SK-N-SH (cell line): ENCODE measurements around the gene ZBED3. TPM values are rescaled to one million over a fixed set of nuclear protein-coding genes. Genes with fewer than 3 reads are reported as not detected.

Source experiments
- CTCF ChIA-PET: fragments of 300-600, 350-600 bp; formaldehyde crosslinking; extraction: SDS; loops from one replicate; lab custom pipeline; 2021; lab: Yijun Ruan, JAX
- POLR2A ChIA-PET: fragments of 350-600 bp; sonication (Branson Sonifier 250); formaldehyde crosslinking; extraction: SDS; loops from one replicate; lab custom pipeline; 2020; ENCODE audit warnings: antibody characterized with exemption, inconsistent platforms; lab: Yijun Ruan, JAX
- DNase-seq: peaks from one replicate; pipeline ENCODE4 v3.0.0; 2012
- H2AFZ ChIP-seq: fragments of 200-600 bp; sonication (generic); 2 replicates; pipeline ENCODE4 v1.8.1; 2016; ENCODE audit warnings: antibody characterized with exemption, mild to moderate bottlenecking, low read depth
- H3F3A ChIP-seq: fragments of 200-600 bp; sonication (generic); replicated peaks from 2 replicates; pipeline ENCODE3; 2016; ENCODE audit warnings: antibody characterized with exemption, mild to moderate bottlenecking; ENCODE audit not compliant: insufficient read depth
- H3K27ac ChIP-seq, 2 experiments: fragments of 200-500 bp in 1 of 2; fragments of 200-600 bp in 1 of 2; sonication (Bioruptor generic) in 1 of 2; sonication (generic), shearing (Covaris generic) in 1 of 2; 2 replicates each; pipeline versions ENCODE4 v1.5.1 to v1.6.1; 2014 to 2016; ENCODE audit warnings: low read depth in 2 of 2, inconsistent platforms in 1 of 2, low read length in 1 of 2, mild to moderate bottlenecking in 1 of 2, mixed read lengths in 1 of 2
- H3K27me3 ChIP-seq: fragments of 200-600 bp; sonication (generic), shearing (Covaris generic); 2 replicates; pipeline ENCODE4 v1.6.1; 2016; ENCODE audit warnings: mixed run types; ENCODE audit not compliant: insufficient read depth
- H3K36me3 ChIP-seq, 2 experiments: fragments of 200-500 bp in 1 of 2; fragments of 200-600 bp in 1 of 2; sonication (Bioruptor generic) in 1 of 2; sonication (generic) in 1 of 2; replicated peaks in 1 of 2; 2 replicates each; pipeline versions ENCODE3 to v1.5.1; 2014 to 2016; ENCODE audit warnings: low read length in 1 of 2, mild to moderate bottlenecking in 1 of 2; ENCODE audit not compliant: insufficient read depth in 2 of 2, control insufficient read depth in 1 of 2
- H3K4me1 ChIP-seq, 2 experiments: fragments of 200-500 bp in 1 of 2; fragments of 200-600 bp in 1 of 2; sonication (Bioruptor generic) in 1 of 2; sonication (generic), shearing (Covaris generic) in 1 of 2; 2 replicates each; pipeline versions ENCODE4 v1.5.1 to v1.6.1; 2014 to 2016; ENCODE audit warnings: low read depth in 1 of 2, low read length in 1 of 2, mixed run types in 1 of 2; ENCODE audit not compliant: insufficient read depth in 2 of 2, control insufficient read depth in 1 of 2
- H3K4me2 ChIP-seq: fragments of 200-600 bp; sonication (generic), shearing (Covaris generic); 2 replicates; pipeline ENCODE4 v1.6.1; 2017; ENCODE audit warnings: mixed run types
- H3K4me3 ChIP-seq, 2 experiments: fragments of 200-500 bp in 1 of 2; fragments of 200-600 bp in 1 of 2; sonication (Bioruptor generic) in 1 of 2; sonication (generic), shearing (Covaris generic) in 1 of 2; 2 replicates each; pipeline versions ENCODE4 v1.5.1 to v1.8.1; 2014 to 2016; ENCODE audit warnings: low read depth in 2 of 2, inconsistent platforms in 1 of 2, low read length in 1 of 2, mild to moderate bottlenecking in 1 of 2, mixed read lengths in 1 of 2, moderate library complexity in 1 of 2
- H3K79me2 ChIP-seq: fragments of 200-600 bp; sonication (generic); 2 replicates; pipeline ENCODE4 v1.8.1; 2017; ENCODE audit warnings: mild to moderate bottlenecking; ENCODE audit not compliant: insufficient read depth
- H3K9ac ChIP-seq: fragments of 200-600 bp; sonication (generic); 2 replicates; pipeline ENCODE4 v1.6.1; 2017; ENCODE audit warnings: mixed run types
- H3K9me2 ChIP-seq: fragments of 200-600 bp; sonication (generic); 2 replicates; pipeline ENCODE4 v1.6.1; 2017; ENCODE audit warnings: mixed run types
- H3K9me3 ChIP-seq: fragments of 200-600 bp; sonication (generic); 2 replicates; pipeline ENCODE4 v1.6.1; 2017; ENCODE audit warnings: mixed run types, mild to moderate bottlenecking, moderate library complexity
- H4K20me1 ChIP-seq: fragments of 200-600 bp; sonication (generic); 2 replicates; pipeline ENCODE4 v1.6.1; 2017; ENCODE audit warnings: mild to moderate bottlenecking, mixed run types; ENCODE audit not compliant: insufficient read depth
- CHD2 ChIP-seq: fragments of 150-350 bp; IDR thresholded peaks from 2 replicates; pipeline ENCODE4 v1.6.1; 2018; ENCODE audit warnings: low read length; ENCODE audit not compliant: partially characterized antibody
- CTCF ChIP-seq: fragments of 200-600 bp; sonication (generic); IDR thresholded peaks from 2 replicates; pipeline ENCODE4 v1.6.1; 2017; ENCODE audit warnings: antibody characterized with exemption, mild to moderate bottlenecking, moderate library complexity
- EZH2phosphoT487 ChIP-seq: fragments of 200-600 bp; sonication (generic); IDR thresholded peaks from 2 replicates; pipeline ENCODE4 v1.6.1; 2017; ENCODE audit warnings: low read depth, mixed run types, mild to moderate bottlenecking, antibody characterized with exemption, moderate library complexity, borderline replicate concordance
- FOXJ3 ChIP-seq: sonication (generic); formaldehyde crosslinking; IDR thresholded peaks from 2 replicates; pipeline ENCODE4 v1.5.1; 2020; ENCODE audit warnings: mild to moderate bottlenecking, missing genetic modification reagents
- FOXM1 ChIP-seq: IDR thresholded peaks from 2 replicates; pipeline ENCODE4 v1.4.0; 2012; ENCODE audit warnings: low read depth, mild to moderate bottlenecking
- GABPA ChIP-seq: IDR thresholded peaks from 2 replicates; pipeline ENCODE4 v1.4.0; 2012; ENCODE audit warnings: low read depth, mild to moderate bottlenecking
- GATA2 ChIP-seq: sonication (generic); formaldehyde crosslinking; IDR thresholded peaks from 2 replicates; pipeline ENCODE4 v1.5.0; 2020; ENCODE audit warnings: mild to moderate bottlenecking, missing genetic modification reagents
- IRF3 ChIP-seq: fragments of 150-350 bp; IDR thresholded peaks from 2 replicates; pipeline ENCODE4 v1.6.1; 2016; ENCODE audit warnings: mild to moderate bottlenecking, low read depth, low read length
- MAX ChIP-seq: IDR thresholded peaks from 2 replicates; pipeline ENCODE4 v1.4.0; 2012; ENCODE audit warnings: low read depth
- NFIC ChIP-seq: IDR thresholded peaks from 2 replicates; pipeline ENCODE4 v1.4.0; 2012; ENCODE audit warnings: borderline replicate concordance
- NRF1 ChIP-seq: IDR thresholded peaks from 2 replicates; pipeline ENCODE4 v1.6.1; 2012; ENCODE audit warnings: low read depth, mild to moderate bottlenecking, low read length
- RAD21 ChIP-seq: IDR thresholded peaks from 2 replicates; pipeline ENCODE4 v1.6.1; 2012; ENCODE audit warnings: mild to moderate bottlenecking, low read length
- RFX5 ChIP-seq: IDR thresholded peaks from 2 replicates; pipeline ENCODE4 v1.6.1; 2012; ENCODE audit warnings: mild to moderate bottlenecking, improper control_type of control experiment, low read length
- RXRA ChIP-seq: IDR thresholded peaks from 2 replicates; pipeline ENCODE4 v1.4.0; 2012; ENCODE audit warnings: low read depth, mild to moderate bottlenecking, borderline replicate concordance
- SMC3 ChIP-seq: IDR thresholded peaks from 2 replicates; pipeline ENCODE4 v1.6.1; 2012; ENCODE audit warnings: low read depth, low read length, improper control_type of control experiment
- TEAD4 ChIP-seq: IDR thresholded peaks from 2 replicates; pipeline ENCODE4 v1.4.0; 2012; ENCODE audit warnings: mild to moderate bottlenecking, borderline replicate concordance; ENCODE audit not compliant: insufficient read depth
- USF2 ChIP-seq: fragments of 150-350 bp; IDR thresholded peaks from 2 replicates; pipeline ENCODE4 v1.6.1; 2017; ENCODE audit warnings: antibody characterized with exemption, low read length, low read depth, borderline replicate concordance
- YY1 ChIP-seq: IDR thresholded peaks from 2 replicates; pipeline ENCODE4 v1.4.0; 2012; ENCODE audit warnings: low read depth, mild to moderate bottlenecking
- WGBS: methylation state at CpG from one replicate; pipeline ENCODE4 v1.1.6; 2017; ENCODE audit warnings: low lambda C conversion rate; 5-methylcytosine and 5-hydroxymethylcytosine counted together
- polyA plus RNA-seq, 3 experiments: library from polyadenylated mRNA; depleted of rRNA; stranded (reverse); fragments of >200 nt; gene quantifications; 2 replicates each; pipeline ENCODE4 v1.2.3, GENCODE V29; 2012

ZBED3 gene
- polyA plus RNA-seq, 1 of the 3 experiments (the other 2 are of a cell fraction): 5.8 TPM

- H3K9ac ChIP-seq: no peak overlapping the region
- peak overlapping the region; percentile 96 for H3K4me2 ChIP-seq
- peaks cover 2 to 3% of the 10 kb centered on the region in 2 experiments for H3K36me3 ChIP-seq
- ChIA-PET POLR2A (interaction anchor here (1.2 to 1.7 kb wide), 2 partner anchors 48 to 57 kb away, joined by 8 to 9 read pairs; partner anchors contain the start of gene ZBED3), CTCF (interaction anchor here (1.1 kb wide), 1 partner anchor 12 kb away, joined by 4 read pairs; no protein-coding TSS in a partner anchor)
- no peaks in the 10 kb centered on the region for H3K9me2 ChIP-seq
- peaks cover 1% of the 10 kb centered on the region; the same call in 1 of the 2 replicates for H3K27me3 ChIP-seq
- TF ChIP-seq CTCF (no peak), SMC3 (no peak), IRF3 (no peak), TEAD4 (no peak), RAD21 (no peak), FOXM1 (no peak), RXRA (no peak), USF2 (no peak), EZH2phosphoT487 (no peak), GABPA (no peak), GATA2 (no peak), MAX (no peak), NRF1 (no peak), RFX5 (no peak), NFIC (no peak), YY1 (no peak), CHD2 (no peak), FOXJ3 (CRISPR knock-in tag) (no peak)
- WGBS: 93% methylated on average over 2 of the region's 2 CpGs
- 0 out of 2 replicates have a peak, but pooled peaks cover 7% of the 10 kb centered on the region for H3K9me3 ChIP-seq
- peak overlapping the region in 1 of 2 experiments; percentile 80; a peak in 2 of 4 replicates for H3K27ac ChIP-seq
- no peak for DNase-seq
- peaks cover 27% of the 10 kb centered on the region for H3K79me2 ChIP-seq
- H2AFZ ChIP-seq: peak overlapping the region; percentile 95
- H3K4me3 ChIP-seq: peak overlapping the region; percentile 82 to 99; a peak in 3 of 4 replicates
- H3F3A ChIP-seq: no peaks in the 10 kb centered on the region
- peaks cover 7 to 12% of the 10 kb centered on the region in 2 experiments; a peak in 3 of 4 replicates for H3K4me1 ChIP-seq
- H4K20me1 ChIP-seq: no peaks in the 10 kb centered on the region; the same call in 1 of the 2 replicates
Observed at GRCh38 chr5:77029376-77029885, 57.7 kb downstream of the ZBED3 start.
